OCI-LY3 (cell line): ENCODE results near the gene ATP4B.

Source experiments
- H2AFZ ChIP-seq: fragments of 200-600, 300-600 bp; shearing (Covaris generic); 2 replicates; pipeline ENCODE4 v1.6.0; 2014; ENCODE audit warnings: antibody characterized with exemption, low read depth, low read length
- H3K27ac ChIP-seq: fragments of 200-600, 300-600 bp; sonication (generic); 2 replicates; pipeline ENCODE4 v1.5.1; 2014; ENCODE audit warnings: mild to moderate bottlenecking, low read length, moderate library complexity, mixed read lengths
- H3K27me3 ChIP-seq: fragments of 200-600, 300-600 bp; sonication (generic); 2 replicates; pipeline ENCODE4 v1.6.1; 2014; ENCODE audit warnings: low read depth, low read length, mixed read lengths
- H3K36me3 ChIP-seq: fragments of 200-600, 300-600 bp; sonication (generic); replicated peaks from 2 replicates; pipeline ENCODE3; 2014; ENCODE audit warnings: low read depth, low read length, mixed read lengths
- H3K4me1 ChIP-seq: fragments of 300-600, 200-600 bp; sonication (generic); 2 replicates; pipeline ENCODE4 v1.6.1; 2014; ENCODE audit warnings: low read length, mixed read lengths
- H3K4me2 ChIP-seq: fragments of 200-600, 300-600 bp; sonication (generic); 2 replicates; pipeline ENCODE4 v1.6.1; 2014; ENCODE audit warnings: low read length, mixed read lengths
- H3K4me3 ChIP-seq: fragments of 300-600, 200-600 bp; sonication (generic); 2 replicates; pipeline ENCODE4 v1.5.1; 2014; ENCODE audit warnings: antibody characterized with exemption, mild to moderate bottlenecking, low read length, moderate library complexity
- H3K79me2 ChIP-seq: fragments of 300-600, 200-600 bp; shearing (Covaris generic); 2 replicates; pipeline ENCODE4 v1.6.1; 2014; ENCODE audit warnings: mild to moderate bottlenecking, low read length, mixed read lengths
- H3K9ac ChIP-seq: fragments of 300-600, 200-600 bp; shearing (Covaris generic); 2 replicates; pipeline ENCODE4 v1.6.0; 2014; ENCODE audit warnings: mild to moderate bottlenecking, low read length, moderate library complexity
- H3K9me3 ChIP-seq: fragments of 200-600, 300-600 bp; shearing (Covaris generic); 2 replicates; pipeline ENCODE4 v1.6.1; 2014; ENCODE audit warnings: low read length, mixed read lengths; ENCODE audit not compliant: insufficient read depth
- H4K20me1 ChIP-seq: fragments of 200-600, 300-600 bp; sonication (generic); 2 replicates; pipeline ENCODE4 v1.6.1; 2016; ENCODE audit warnings: low read length, mixed read lengths; ENCODE audit not compliant: insufficient read depth
- EZH2phosphoT487 ChIP-seq: fragments of 200-600 bp; shearing (Covaris generic); IDR thresholded peaks from 2 replicates; pipeline ENCODE4 v1.6.1; 2018; ENCODE audit warnings: antibody characterized with exemption, mixed run types, low read depth
- TF ChIP-seq, protein P1 (sequence below): fragments of 200-600, 300-600 bp; sonication (generic); IDR thresholded peaks from 2 replicates; pipeline ENCODE4 v1.5.1; 2014; ENCODE audit warnings: antibody characterized with exemption, low read length, low read depth

The ATP4B gene

DNA sequence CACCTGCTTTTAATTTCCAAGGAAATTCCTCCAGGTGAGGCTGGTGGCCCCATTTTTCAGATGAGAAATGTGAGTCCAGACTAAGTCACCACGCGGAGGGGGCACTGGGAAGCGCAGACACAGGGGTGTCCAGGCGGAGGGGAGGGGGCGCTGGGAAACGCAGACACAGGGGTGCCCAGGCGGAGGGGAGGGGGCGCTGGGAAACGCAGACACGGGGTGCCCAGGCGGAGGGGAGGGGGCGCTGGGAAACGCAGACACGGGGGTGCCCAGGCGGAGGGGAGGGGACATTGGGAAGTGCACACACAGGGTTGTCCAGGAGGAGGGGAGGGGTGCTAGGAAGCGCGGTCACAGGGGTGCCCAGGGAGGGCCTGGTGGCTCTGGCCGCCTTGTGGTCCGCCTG, 12.5 kb upstream of the ATP4B start:
- no peak for TF ChIP-seq EZH2phosphoT487
- Histone ChIP-seq H3K27me3 (no peaks in the 10 kb centered on the region), H3K36me3 (no peaks in the 10 kb centered on the region), H4K20me1 (no peaks in the 10 kb centered on the region), H3K4me2 (no peak overlapping the region), H3K9ac (no peak overlapping the region), H3K79me2 (no peaks in the 10 kb centered on the region), H2AFZ (no peak overlapping the region), H3K4me1 (no peaks in the 10 kb centered on the region), H3K9me3 (no peaks in the 10 kb centered on the region), H3K4me3 (no peak overlapping the region), H3K27ac (no peak overlapping the region)

DNA sequence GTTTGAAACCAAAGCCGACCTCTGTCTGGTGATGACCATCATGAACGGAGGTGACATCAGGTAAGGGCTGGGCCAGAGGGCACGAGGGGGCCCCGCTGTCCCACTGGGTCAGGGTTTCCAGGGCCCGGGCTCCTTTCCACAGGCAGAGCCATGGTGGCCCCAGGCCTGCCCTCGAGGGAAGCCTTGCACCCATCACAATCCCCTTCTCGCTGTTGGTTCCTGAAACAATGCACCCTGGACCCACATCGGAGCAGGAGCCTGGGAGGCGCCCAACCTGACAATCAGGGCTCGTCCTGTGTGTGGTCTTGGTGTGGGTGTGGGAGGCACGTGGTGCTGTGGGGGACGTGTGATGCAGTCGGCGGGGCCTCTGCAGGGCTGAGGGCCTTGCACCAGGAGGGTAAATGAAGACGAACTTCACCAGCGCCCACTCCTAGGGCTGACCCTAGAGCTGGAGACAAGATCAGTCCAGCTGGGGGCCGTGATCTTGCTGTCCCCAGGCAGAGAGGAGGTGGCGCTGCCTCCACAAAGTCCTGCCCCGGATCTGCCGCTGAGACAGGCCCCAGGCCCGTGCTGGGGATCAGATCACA, 11.8 kb upstream of the ATP4B start:
- H3K4me3 ChIP-seq, result no peak overlapping the region
- H2AFZ ChIP-seq, result no peak overlapping the region
- H3K79me2 ChIP-seq, result no peaks in the 10 kb centered on the region
- H3K9ac ChIP-seq, result no peak overlapping the region
- H3K4me2 ChIP-seq, result no peak overlapping the region
- H4K20me1 ChIP-seq, result no peaks in the 10 kb centered on the region
- TF ChIP-seq EZH2phosphoT487, result no peak
- TF ChIP-seq, protein P1, sequence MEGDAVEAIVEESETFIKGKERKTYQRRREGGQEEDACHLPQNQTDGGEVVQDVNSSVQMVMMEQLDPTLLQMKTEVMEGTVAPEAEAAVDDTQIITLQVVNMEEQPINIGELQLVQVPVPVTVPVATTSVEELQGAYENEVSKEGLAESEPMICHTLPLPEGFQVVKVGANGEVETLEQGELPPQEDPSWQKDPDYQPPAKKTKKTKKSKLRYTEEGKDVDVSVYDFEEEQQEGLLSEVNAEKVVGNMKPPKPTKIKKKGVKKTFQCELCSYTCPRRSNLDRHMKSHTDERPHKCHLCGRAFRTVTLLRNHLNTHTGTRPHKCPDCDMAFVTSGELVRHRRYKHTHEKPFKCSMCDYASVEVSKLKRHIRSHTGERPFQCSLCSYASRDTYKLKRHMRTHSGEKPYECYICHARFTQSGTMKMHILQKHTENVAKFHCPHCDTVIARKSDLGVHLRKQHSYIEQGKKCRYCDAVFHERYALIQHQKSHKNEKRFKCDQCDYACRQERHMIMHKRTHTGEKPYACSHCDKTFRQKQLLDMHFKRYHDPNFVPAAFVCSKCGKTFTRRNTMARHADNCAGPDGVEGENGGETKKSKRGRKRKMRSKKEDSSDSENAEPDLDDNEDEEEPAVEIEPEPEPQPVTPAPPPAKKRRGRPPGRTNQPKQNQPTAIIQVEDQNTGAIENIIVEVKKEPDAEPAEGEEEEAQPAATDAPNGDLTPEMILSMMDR, result no peak
- no peak overlapping the region for H3K27ac ChIP-seq
- no peaks in the 10 kb centered on the region for H3K36me3 ChIP-seq
- H3K4me1 ChIP-seq, result no peaks in the 10 kb centered on the region
- H3K27me3 ChIP-seq, result no peaks in the 10 kb centered on the region
- H3K9me3 ChIP-seq, result no peaks in the 10 kb centered on the region

GRCh38 chr13:113669231-113669754, 11.3 kb upstream of the ATP4B start:
- no peaks in the 10 kb centered on the region for H3K79me2 ChIP-seq
- no peaks in the 10 kb centered on the region for H3K9me3 ChIP-seq
- no peak overlapping the region for H3K27ac ChIP-seq
- H3K4me1 ChIP-seq, result no peaks in the 10 kb centered on the region
- no peak for TF ChIP-seq EZH2phosphoT487
- TF ChIP-seq, protein P1, result no peak
- no peaks in the 10 kb centered on the region for H4K20me1 ChIP-seq
- no peaks in the 10 kb centered on the region for H3K27me3 ChIP-seq
- no peak overlapping the region for H3K9ac ChIP-seq
- H3K36me3 ChIP-seq, result no peaks in the 10 kb centered on the region
- H3K4me2 ChIP-seq, result no peak overlapping the region
- no peak overlapping the region for H3K4me3 ChIP-seq
- H2AFZ ChIP-seq, result no peak overlapping the region

- H3K9ac ChIP-seq, result no peak overlapping the region
- no peaks in the 10 kb centered on the region for H3K79me2 ChIP-seq
- no peaks in the 10 kb centered on the region for H3K9me3 ChIP-seq
- H3K36me3 ChIP-seq, result no peaks in the 10 kb centered on the region
- H3K4me3 ChIP-seq, result no peak overlapping the region
- no peak for TF ChIP-seq EZH2phosphoT487
- TF ChIP-seq, protein P1, result no peak
- no peak overlapping the region for H3K4me2 ChIP-seq
- no peaks in the 10 kb centered on the region for H4K20me1 ChIP-seq
- no peak overlapping the region for H3K27ac ChIP-seq
- H3K27me3 ChIP-seq, result no peaks in the 10 kb centered on the region
- no peaks in the 10 kb centered on the region for H3K4me1 ChIP-seq
- no peak overlapping the region for H2AFZ ChIP-seq
Measured at GRCh38 chr13:113668491-113668971, 10.5 kb upstream of the ATP4B start.
